Measurements from ENCODE around the gene USH2A. TPM values are rescaled to one million over a fixed set of nuclear protein-coding genes. Genes with fewer than 3 reads are reported as not detected.

The USH2A gene
- polyA plus RNA-seq, 1 of the 3 experiments (the other 2 are of a cell fraction): under 0.01 TPM

DNA sequence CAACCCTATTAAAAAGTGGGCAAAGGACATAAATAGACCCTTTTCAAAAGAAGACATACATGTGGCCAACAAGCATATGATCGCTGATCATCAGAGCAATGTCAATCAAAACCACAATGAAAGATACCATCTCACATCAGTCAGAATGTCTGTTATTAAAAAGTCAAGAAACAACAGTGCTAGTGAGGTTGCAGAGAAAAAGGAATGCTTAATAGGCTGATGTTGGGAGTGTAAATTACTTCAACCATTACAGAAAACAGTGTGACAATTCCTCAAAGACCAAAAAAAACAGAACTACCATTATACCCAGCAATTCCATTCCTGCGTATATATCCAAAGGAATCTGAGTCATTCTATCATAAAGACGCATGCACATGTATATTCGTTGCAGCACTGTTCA is 13.2 kb downstream of the USH2A start:
- Histone ChIP-seq H3K9me2 (no peaks in the 10 kb centered on the region), H3K9ac (no peak overlapping the region), H3K36me3 (replicated peaks in 1 of 2; ENCODE audit: control insufficient read depth in 1 of 2, insufficient read depth in 2 of 2, low read length in 1 of 2) (no peaks in the 10 kb centered on the region), H3K9me3 (no peaks in the 10 kb centered on the region), H3K4me1 (ENCODE audit: control insufficient read depth in 1 of 2, insufficient read depth in 2 of 2, low read depth in 1 of 2, low read length in 1 of 2) (no peaks in the 10 kb centered on the region; a peak in 1 of 4 replicates), H3F3A (replicated peaks; ENCODE audit: insufficient read depth) (no peaks in the 10 kb centered on the region), H2AFZ (ENCODE audit: low read depth) (no peak overlapping the region), H3K4me2 (no peak overlapping the region), H3K27me3 (ENCODE audit: insufficient read depth) (no peaks in the 10 kb centered on the region), H3K79me2 (ENCODE audit: insufficient read depth) (no peaks in the 10 kb centered on the region), H3K4me3 (ENCODE audit: low read depth in 2 of 2, low read length in 1 of 2) (no peak overlapping the region), H4K20me1 (ENCODE audit: insufficient read depth) (no peaks in the 10 kb centered on the region), H3K27ac (ENCODE audit: low read depth in 2 of 2, low read length in 1 of 2) (no peak overlapping the region)
- TF ChIP-seq ZBTB33 (IDR thresholded peaks at IDR 0.05; ENCODE audit: borderline replicate concordance, low read depth) (no peak), RFX5 (IDR thresholded peaks at IDR 0.05; ENCODE audit: low read length) (no peak), NFIC (IDR thresholded peaks at IDR 0.05; ENCODE audit: borderline replicate concordance) (no peak), EZH2phosphoT487 (IDR thresholded peaks at IDR 0.05; ENCODE audit: borderline replicate concordance, low read depth) (no peak)
- DNase-seq: no peak
- WGBS (ENCODE audit: low lambda C conversion rate): 84% methylated on average over 4 of the region's 4 CpGs
- CTCF ChIA-PET: no interaction called here
- POLR2A ChIA-PET: no interaction called here

GRCh38 chr1:216390956-216391355 is 32.3 kb downstream of the USH2A start:
- no peak overlapping the region for H3K9ac ChIP-seq
- no peaks in the 10 kb centered on the region for H3K36me3 ChIP-seq (replicated peaks in 1 of 2; ENCODE audit: control insufficient read depth in 1 of 2, insufficient read depth in 2 of 2, low read length in 1 of 2)
- no peaks in the 10 kb centered on the region for H4K20me1 ChIP-seq (ENCODE audit: insufficient read depth)
- no peaks in the 10 kb centered on the region for H3K79me2 ChIP-seq (ENCODE audit: insufficient read depth)
- DNase-seq: no peak
- TF ChIP-seq ZBTB33 (IDR thresholded peaks at IDR 0.05; ENCODE audit: borderline replicate concordance, low read depth) (no peak), GATA2 (CRISPR knock-in tag; IDR thresholded peaks at IDR 0.05) (no peak), ELF1 (IDR thresholded peaks at IDR 0.05) (no peak), EP300 (IDR thresholded peaks at IDR 0.05; ENCODE audit: borderline replicate concordance in 1 of 2, low read depth in 1 of 2, low read length in 1 of 2) (no peak), CHD2 (IDR thresholded peaks at IDR 0.05; ENCODE audit: low read length, partially characterized antibody) (no peak), CTCF (IDR thresholded peaks at IDR 0.05) (no peak), MEF2A (IDR thresholded peaks at IDR 0.05; ENCODE audit: borderline replicate concordance, low read depth) (no peak), SMC3 (IDR thresholded peaks at IDR 0.05; ENCODE audit: low read depth, low read length) (no peak), MXI1 (IDR thresholded peaks at IDR 0.05; ENCODE audit: low read depth, low read length) (no peak), TAF1 (IDR thresholded peaks at IDR 0.05; ENCODE audit: borderline replicate concordance, low read depth, low read length) (no peak)
- TF ChIP-seq, protein P1, sequence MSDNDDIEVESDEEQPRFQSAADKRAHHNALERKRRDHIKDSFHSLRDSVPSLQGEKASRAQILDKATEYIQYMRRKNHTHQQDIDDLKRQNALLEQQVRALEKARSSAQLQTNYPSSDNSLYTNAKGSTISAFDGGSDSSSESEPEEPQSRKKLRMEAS (IDR thresholded peaks at IDR 0.05; ENCODE audit: low read depth): no peak
- TF ChIP-seq, protein P2, sequence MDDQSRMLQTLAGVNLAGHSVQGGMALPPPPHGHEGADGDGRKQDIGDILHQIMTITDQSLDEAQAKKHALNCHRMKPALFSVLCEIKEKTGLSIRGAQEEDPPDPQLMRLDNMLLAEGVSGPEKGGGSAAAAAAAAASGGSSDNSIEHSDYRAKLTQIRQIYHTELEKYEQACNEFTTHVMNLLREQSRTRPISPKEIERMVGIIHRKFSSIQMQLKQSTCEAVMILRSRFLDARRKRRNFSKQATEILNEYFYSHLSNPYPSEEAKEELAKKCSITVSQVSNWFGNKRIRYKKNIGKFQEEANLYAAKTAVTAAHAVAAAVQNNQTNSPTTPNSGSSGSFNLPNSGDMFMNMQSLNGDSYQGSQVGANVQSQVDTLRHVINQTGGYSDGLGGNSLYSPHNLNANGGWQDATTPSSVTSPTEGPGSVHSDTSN (IDR thresholded peaks at IDR 0.05): no peak
- no peaks in the 10 kb centered on the region for H3F3A ChIP-seq (replicated peaks; ENCODE audit: insufficient read depth)
- ChIA-PET CTCF (no interaction called here), POLR2A (no interaction called here)
- H3K4me1 ChIP-seq (ENCODE audit: control insufficient read depth in 1 of 2, insufficient read depth in 2 of 2, low read depth in 1 of 2, low read length in 1 of 2): no peaks in the 10 kb centered on the region; a peak in 1 of 4 replicates
- H3K4me2 ChIP-seq: no peak overlapping the region
- no peaks in the 10 kb centered on the region for H3K27me3 ChIP-seq (ENCODE audit: insufficient read depth)
- H3K27ac ChIP-seq (ENCODE audit: low read depth in 2 of 2, low read length in 1 of 2): no peak overlapping the region
- 68% methylated on average over 3 of the region's 3 CpGs for WGBS (ENCODE audit: low lambda C conversion rate)
- no peaks in the 10 kb centered on the region for H3K9me2 ChIP-seq
- H2AFZ ChIP-seq (ENCODE audit: low read depth): no peak overlapping the region
- no peaks in the 10 kb centered on the region for H3K9me3 ChIP-seq
- H3K4me3 ChIP-seq (ENCODE audit: low read depth in 2 of 2, low read length in 1 of 2): no peak overlapping the region
